LNCaP clone FGC (cell line): Measurements from ENCODE around the gene RAP1GAP2.

Experiments used
- DNase-seq: peaks from one replicate; pipeline ENCODE4 v3.0.0-alpha.2; 2011; ENCODE audit warnings: low read depth
- H3K4me3 ChIP-seq: 2 replicates; pipeline ENCODE4 v1.5.1; 2011; ENCODE audit warnings: mild to moderate bottlenecking, low read depth, low read length, control low read depth
- CTCF ChIP-seq: IDR thresholded peaks from 2 replicates; pipeline ENCODE4 v1.5.1; 2012; ENCODE audit warnings: mild to moderate bottlenecking; ENCODE audit not compliant: control insufficient read depth, insufficient read depth; ENCODE audit errors: extremely low read depth

The RAP1GAP2 gene

GRCh38 chr17:2871205-2871604 is 75.0 kb downstream of the RAP1GAP2 start:
- H3K4me3 ChIP-seq, result no peak overlapping the region
- no peak for DNase-seq
- no peak for TF ChIP-seq CTCF

- TF ChIP-seq CTCF, result no peak
- H3K4me3 ChIP-seq, result no peak overlapping the region
- DNase-seq, result no peak
Observed at GRCh38 chr17:2871720-2872119, 75.5 kb downstream of the RAP1GAP2 start.

GRCh38 chr17:2872282-2872681 is 76.0 kb downstream of the RAP1GAP2 start:
- DNase-seq, result no peak
- H3K4me3 ChIP-seq, result no peak overlapping the region
- TF ChIP-seq CTCF, result no peak

- H3K4me3 ChIP-seq, result no peak overlapping the region
- TF ChIP-seq CTCF, result no peak
- DNase-seq, result no peak
Observed at GRCh38 chr17:2874189-2874686, 78.0 kb downstream of the RAP1GAP2 start.

- no peak for TF ChIP-seq CTCF
- H3K4me3 ChIP-seq, result no peak overlapping the region
- no peak for DNase-seq
Observed at GRCh38 chr17:2875608-2876007, 79.4 kb downstream of the RAP1GAP2 start.

GRCh38 chr17:2876467-2876866 is 80.2 kb downstream of the RAP1GAP2 start:
- DNase-seq, result no peak
- no peak for TF ChIP-seq CTCF
- no peak overlapping the region for H3K4me3 ChIP-seq

- DNase-seq, result no peak
- TF ChIP-seq CTCF, result no peak
- no peak overlapping the region for H3K4me3 ChIP-seq
Observed at GRCh38 chr17:2878751-2879254, 82.6 kb downstream of the RAP1GAP2 start.
